ENCODE measurements around the gene RNPC3.

- TF ChIP-seq, protein P1, sequence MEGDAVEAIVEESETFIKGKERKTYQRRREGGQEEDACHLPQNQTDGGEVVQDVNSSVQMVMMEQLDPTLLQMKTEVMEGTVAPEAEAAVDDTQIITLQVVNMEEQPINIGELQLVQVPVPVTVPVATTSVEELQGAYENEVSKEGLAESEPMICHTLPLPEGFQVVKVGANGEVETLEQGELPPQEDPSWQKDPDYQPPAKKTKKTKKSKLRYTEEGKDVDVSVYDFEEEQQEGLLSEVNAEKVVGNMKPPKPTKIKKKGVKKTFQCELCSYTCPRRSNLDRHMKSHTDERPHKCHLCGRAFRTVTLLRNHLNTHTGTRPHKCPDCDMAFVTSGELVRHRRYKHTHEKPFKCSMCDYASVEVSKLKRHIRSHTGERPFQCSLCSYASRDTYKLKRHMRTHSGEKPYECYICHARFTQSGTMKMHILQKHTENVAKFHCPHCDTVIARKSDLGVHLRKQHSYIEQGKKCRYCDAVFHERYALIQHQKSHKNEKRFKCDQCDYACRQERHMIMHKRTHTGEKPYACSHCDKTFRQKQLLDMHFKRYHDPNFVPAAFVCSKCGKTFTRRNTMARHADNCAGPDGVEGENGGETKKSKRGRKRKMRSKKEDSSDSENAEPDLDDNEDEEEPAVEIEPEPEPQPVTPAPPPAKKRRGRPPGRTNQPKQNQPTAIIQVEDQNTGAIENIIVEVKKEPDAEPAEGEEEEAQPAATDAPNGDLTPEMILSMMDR (IDR thresholded peaks at IDR 0.05): no peak
- TF ChIP-seq EZH2 (IDR thresholded peaks at IDR 0.05) (no peak), EZH2phosphoT487 (IDR thresholded peaks at IDR 0.05) (no peak)
Observed at GRCh38 chr1:103538226-103538625, 12.7 kb downstream of the RNPC3 start.

Data from neural progenitor cell (in vitro differentiated cells).